SK-N-SH (cell line): ENCODE data around the gene PANX2.

ENCODE experiments used
- CTCF ChIP-seq: fragments of 200-600 bp; sonication (generic); IDR thresholded peaks from 2 replicates; pipeline ENCODE4 v1.6.1; 2017; ENCODE audit warnings: antibody characterized with exemption, mild to moderate bottlenecking, moderate library complexity
- GABPA ChIP-seq: IDR thresholded peaks from 2 replicates; pipeline ENCODE4 v1.4.0; 2012; ENCODE audit warnings: low read depth, mild to moderate bottlenecking
- RCOR1 ChIP-seq: fragments of 150-350 bp; IDR thresholded peaks from 2 replicates; pipeline ENCODE4 v1.6.1; 2017; ENCODE audit warnings: antibody characterized with exemption, low read length
- TAF1 ChIP-seq: IDR thresholded peaks from 2 replicates; pipeline ENCODE4 v1.6.1; 2012; ENCODE audit warnings: low read depth, mild to moderate bottlenecking, low read length, moderate library complexity, borderline replicate concordance

DNA sequence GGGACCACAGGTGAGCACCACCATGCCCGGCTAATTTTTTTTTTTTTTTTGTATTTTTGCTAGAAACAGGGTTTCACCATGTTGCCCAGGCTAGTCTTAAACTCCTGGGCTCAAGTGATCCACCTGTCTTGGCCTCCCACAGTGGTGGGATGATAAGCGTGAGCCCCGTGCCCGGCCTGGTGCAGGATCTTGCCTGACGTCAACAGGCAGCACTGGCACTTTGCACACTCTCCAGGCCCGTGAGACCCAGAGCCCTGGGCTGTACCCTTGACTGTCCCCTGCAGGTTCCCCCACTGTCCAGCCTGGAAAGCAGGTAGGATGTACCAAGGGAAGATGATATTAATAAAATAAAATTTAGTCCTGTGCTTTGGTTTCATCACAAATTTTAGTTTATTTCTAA is 29.1 kb upstream of the PANX2 start:
- TF ChIP-seq RCOR1 (no peak), TAF1 (no peak), GABPA (no peak), CTCF (no peak)
